Hypothalamus (tissue), 51 donors: Measurements from ENCODE around the gene RAP1GAP2.
A peak's percentile ranks its signal among the peaks of the same experiment; 100 is the strongest.
"Not testable (repeated sequence)": the region's sequence is repeated elsewhere in the genome, so short reads cannot be mapped to it uniquely, and the experiment has no call there.

Experiments
- DNase-seq, 51 donors: peaks; one replicate each; lab custom pipeline; 2025; lab: John Stamatoyannopoulos, UW

The RAP1GAP2 gene

DNA sequence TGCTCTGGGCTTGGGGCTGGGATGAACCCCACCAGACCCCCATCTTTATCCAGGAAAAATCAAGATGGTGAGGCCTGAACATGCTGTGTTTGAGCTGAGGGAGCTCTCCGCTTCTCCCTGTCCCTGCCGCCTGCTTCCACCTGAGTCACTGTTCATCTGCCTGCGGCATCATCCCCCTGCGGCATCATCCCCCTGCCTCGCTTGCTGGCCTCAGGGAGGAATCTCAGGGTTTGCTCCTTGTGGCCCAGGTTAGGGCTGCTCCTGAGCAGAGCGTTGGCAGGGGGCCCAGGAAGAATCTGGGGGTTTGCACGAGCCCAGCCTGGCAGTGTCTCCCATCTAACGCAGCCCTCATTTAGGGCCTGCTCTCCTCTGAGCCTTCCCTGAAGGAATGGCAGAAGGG lies 11.4 kb upstream of the RAP1GAP2 start:
- no peak for DNase-seq

DNA sequence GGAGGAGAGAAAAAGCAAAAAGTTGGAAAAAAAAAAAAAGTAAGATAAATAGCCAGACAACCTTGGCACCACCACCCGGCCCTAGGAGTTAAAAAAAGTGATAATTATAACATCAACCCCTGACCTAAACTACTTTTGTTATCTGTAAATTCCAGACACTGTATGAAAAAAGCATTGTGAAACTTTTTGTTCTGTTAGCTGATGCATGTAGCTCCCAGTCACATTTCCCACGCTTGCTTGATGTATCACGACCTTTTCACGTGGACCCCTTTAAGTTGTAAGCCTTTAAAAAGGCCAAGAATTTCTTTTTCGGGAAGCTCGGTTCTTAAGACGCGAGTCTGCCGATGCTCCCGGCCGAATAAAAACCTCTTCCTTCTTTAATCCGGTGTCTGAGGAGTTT lies 10.9 kb upstream of the RAP1GAP2 start:
- not testable (repeated sequence) for DNase-seq

DNA sequence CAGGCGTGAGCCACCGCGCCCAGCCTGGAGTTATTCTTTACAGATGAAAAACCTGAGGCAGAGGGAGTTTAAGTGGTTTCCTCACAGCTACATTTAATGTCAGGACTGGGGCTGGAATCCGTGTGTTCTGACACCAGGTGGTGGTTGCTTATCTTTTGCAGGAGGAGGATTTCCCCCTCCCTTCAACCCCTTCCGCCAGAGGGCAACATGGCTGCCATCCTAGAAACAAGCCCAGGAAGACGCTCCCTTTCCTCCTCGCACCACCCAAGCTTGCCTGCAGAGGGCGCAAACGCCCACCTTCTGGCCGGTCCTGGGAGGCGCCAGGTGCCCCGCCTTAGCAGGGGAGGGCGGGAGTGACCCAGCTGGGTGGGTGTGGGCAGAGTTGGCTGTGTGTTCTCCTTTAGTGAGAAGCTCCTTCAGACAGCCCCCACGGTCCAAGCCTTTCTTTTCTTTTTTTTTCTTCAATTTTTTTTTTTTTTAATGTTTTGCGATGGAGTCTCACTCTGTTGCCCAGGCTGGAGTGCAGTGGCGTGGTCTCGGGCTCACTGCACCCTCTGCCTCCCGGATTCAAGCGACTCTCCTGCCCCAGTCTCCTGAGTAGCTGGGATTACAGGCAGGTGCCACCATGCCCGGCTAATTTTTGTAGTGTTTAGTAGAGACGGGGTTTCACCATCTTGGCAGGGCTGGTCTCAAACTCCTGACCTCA lies 9.9 kb upstream of the RAP1GAP2 start:
- DNase-seq: peak in 46 of 51 donors; percentile 4 to 88 (median 46)

DNA sequence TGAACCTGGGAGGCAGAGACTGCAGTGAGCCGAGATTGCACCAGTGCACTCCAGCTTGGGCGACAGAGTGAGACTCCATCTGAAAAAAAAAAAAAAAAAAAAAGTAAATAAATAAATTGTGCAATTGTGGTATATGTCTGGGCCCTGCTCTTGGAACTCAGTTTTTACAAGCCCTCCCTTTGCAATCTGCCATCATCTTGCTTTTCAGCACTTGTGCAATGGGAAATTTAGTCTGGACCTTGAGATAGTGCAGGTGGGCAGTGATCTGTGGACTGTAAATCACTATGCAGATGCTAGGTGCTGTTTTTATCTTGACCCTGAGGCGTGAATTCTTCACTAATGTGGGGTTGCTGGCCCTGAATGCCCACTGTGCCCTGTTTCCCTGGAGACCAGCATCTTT lies 6.5 kb upstream of the RAP1GAP2 start:
- DNase-seq: no peak

DNA sequence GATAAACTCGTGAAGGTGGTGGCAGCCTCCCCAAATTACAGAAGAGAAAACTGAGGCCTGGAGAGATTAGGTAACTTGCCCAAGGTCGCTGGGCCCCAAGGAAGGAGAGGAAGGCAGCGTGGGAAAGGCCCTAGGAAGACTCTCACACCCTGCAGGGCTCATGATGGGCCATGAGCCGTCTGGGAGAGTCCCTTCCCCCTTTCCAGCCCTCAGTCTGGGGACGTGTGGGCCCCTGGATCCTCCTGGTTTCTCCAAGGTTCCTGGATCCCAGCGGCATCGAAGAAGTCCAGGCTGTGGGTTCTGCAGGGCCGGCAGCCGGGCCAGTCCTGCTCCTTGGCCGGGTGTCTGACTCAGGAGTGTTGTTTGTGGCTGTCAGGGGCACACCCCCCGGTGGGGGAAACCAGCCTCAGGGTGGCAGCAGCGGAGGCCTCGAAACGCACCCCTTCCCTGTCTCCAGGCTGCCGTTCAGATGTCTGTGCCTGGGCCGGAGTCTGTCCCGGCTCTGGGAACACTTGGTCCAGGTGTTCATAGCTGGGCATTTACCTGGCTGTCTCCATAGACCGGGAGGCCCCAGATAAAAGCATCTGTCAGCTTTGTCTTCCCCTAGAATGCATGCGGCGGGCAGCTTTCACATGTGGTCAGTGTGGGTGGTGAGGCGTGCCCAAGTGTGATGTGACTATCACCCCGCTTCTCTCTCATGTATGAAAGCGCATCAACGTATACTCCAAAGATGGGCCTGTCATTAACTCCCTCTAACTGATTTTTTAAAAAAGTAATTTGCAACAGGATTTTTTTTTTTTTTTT lies 3.7 kb upstream of the RAP1GAP2 start:
- DNase-seq: no peak

DNA sequence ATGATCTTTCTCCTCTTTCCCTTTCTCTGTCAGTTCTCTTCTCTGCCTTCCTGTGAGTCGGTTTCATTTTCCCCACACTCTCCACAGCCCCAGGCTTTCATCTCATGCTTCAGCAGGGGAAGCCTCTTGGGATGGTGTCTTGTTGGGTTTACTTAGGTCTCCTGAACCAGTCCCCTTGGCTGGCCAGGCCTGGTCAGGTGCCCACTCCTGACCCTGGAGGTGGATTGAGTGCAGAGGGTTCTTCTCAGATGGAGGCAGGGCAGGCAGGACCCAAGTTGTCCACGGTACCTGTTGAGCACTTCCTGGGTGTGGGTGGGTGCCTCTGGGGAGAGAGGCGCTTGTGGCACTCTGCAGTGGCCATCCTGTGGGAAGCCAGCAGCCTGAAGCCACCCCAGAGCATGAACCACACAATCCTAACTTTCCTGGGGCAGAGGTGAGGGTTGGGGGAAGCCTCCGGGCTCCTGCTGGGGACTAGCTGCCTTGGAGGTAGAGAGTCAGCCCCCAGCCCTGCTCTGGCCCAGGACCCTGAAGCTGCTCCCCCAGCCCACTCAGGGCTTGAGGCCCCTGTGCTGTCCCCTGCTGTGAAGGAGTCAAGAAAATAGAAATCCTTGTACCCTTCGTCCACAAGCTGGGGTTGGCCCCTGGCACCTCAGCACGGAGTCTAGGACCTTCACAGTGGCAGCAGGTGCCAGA lies 2.0 kb upstream of the RAP1GAP2 start:
- DNase-seq: no peak

DNA sequence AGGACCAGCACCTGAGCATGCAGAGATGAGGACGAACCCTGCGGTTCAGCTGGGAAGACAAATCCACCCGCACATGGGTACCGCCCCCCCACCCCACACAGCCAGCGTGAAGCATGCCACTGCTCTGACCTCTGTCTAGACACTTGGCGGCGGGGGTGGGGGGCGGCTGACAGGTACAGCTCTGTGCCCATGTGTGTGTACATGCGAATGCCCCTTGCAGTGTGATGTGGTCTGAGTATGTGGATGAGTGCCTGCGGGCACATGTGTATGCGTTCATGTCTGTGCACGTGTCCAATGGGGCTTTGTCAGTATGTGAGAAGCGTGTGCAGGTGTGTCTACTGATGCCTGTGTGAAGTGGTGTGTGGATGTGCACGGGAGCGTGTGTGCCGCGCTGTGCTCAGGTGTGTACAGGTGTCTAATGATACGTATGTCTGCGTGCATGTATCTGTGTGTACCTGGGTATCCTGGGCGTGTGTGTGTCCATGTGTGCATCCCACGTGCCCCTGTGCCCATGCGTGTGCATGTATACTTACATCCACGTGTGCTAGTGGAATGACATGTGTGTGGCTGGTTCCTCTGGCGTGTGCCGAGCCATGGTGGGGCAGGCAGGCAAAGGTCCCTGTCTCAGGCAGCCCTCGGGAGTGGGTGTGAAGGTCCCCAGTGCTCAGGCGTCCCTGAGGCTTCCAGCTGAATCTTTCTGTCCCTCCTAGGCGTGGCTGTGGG lies 636 bp upstream of the RAP1GAP2 start:
- no peak for DNase-seq

DNA sequence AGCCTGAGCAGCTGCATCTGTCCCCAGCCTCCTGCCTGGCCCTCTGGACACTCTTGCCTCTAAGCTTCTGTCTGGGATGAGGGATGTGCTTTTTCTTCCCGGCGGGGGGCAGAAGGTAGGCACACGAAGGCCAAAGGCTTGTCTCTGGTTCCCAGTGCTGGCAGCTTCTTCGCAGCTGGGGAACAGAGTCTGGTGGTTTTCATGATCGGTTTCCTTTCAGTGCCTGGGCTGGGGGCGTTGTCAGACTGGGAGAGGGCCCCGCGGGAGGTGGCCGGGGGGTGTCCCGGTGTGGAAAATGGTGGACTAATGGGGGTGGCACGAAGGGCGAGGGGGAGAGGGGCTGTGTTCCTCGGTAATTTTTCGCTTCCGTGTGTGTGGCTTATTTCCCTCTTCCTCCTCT lies 988 bp downstream of the RAP1GAP2 start:
- no peak for DNase-seq

DNA sequence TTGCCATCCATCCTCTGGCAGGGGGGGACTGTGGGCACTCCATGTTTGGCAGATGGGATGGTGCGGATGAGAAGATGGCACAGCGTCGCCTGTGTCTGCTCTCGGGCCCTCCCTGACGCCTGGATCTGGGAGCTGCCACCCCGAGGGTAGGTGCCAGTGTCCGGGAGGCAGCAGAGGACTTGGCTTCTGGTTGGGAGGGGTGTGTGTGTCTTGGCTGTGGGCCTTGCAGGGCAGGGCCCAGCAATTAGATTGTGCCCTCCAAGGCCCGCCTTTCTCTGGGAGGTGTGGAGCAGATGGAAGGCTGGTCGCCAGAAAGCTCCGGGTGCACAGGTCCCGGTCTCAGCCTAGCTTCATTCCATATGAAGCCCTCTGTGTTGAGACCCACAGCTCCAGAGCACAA lies 1.4 kb downstream of the RAP1GAP2 start:
- DNase-seq: no peak

DNA sequence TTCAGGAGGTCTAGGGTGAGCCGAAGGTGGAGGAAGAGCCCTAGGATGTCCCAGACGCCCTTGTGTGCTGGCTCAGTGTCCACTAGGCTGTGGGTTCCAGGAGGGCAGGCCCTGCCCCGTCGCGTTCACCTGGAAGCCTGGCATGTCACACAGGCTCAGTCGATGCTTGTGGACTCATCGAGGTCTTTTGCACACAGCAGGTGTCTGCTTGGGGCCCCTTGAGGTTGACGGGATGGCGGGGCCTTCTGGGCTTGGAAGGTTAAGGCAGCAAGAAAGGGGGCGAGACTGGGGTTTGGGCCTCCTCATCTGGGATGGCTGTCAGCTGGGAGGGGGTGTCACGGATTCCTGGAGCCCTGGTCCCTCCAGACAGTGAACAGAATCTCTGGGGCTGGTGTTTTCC lies 1.9 kb downstream of the RAP1GAP2 start:
- DNase-seq: no peak

DNA sequence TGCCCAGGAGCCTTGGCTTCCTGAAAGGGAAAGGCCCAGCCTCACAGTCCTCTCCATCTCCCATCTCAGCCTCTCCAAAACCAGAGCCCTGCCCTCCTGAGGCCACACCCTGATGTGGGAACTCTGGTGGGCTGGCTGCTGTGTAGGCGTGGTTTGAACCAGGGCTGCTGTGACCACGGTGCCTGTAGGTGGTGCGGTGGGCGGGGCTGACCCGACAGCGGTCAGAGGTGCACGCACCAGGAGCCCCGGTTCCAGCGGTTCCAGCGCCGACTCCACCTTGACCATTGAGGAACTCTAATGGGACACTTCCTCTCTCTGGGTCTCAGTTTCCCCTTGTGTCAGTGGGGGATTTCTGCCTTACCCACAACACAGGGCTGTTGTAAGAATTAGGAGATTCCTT lies 2.4 kb downstream of the RAP1GAP2 start:
- DNase-seq: no peak

DNA sequence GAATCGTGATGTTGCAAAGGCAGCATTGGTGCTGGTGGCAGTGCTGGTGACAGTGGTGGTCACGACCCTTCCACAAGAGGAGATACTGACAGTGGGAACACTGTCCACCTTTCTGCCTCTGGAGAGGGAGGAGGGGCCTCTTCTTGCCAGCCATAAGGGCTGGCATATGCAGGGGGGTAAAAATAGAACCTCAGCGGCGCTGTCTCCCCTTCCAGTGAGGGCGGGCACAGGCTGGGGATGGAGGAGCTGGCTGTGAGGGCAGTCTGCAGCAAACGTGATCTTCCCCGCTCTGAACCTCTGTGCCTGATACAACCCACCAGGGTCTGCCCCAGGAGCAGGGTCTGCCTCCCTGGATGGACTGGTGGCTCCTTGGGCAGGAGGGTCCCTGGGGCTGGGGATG lies 3.4 kb downstream of the RAP1GAP2 start:
- DNase-seq: no peak

DNA sequence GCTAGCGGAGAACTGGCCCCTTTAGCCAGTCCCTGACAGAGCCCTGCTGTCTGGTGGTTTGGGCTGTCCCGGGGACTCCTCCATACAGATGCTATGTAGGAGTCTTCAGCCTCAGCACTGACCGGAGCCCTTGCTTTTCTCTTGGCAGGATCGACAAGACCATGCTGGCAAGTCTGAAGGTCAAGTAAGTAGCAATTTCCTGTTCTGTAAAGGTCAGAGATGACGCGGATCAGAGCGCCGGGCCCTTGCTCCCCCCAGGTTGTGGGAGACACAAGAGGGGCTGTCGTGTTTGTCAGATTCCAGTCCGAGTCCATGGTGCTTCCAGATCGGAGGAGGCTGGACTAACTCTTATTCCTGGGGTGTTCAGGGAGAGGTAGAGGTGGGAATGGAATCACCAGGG lies 4.1 kb downstream of the RAP1GAP2 start:
- no peak for DNase-seq

DNA sequence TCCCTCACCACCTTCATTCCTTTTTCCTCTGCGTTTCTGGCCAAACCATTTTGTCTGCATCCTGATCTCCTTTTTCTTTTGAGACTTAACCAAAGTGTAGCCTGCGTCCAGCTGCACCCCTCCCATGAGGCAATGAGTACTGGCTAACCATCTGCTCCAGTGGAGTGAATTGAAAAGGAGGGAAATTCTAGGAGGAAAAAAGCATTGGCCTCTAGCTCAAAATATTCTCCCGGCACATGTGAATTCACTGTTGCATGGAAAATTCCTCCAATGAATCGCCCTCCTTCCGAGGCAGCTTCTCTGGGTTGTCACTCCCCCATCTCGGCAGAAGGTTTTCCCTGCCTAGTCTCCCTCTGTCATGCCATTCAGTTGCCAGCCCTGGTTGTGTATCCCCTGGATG lies 5.6 kb downstream of the RAP1GAP2 start:
- DNase-seq: no peak

DNA sequence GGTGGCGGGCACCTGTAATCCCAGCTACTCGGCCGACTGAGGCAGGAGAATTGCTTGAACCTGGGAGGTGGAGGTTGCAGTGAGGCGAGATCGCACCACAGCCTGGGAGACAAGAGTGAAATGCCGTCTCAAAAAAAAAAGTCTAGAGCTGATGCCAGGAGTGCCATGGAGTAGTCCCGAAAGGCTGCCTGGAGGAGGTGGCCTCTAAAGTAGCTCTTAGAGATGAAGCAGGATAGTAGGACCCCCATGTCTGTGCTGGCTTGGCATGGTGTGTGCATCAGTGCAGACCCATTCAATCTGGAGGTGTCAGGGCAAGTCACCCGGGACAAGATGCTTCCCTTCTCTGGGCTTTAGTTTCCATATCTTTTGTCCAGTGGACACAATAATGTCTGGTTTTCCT lies 6.3 kb downstream of the RAP1GAP2 start:
- no peak for DNase-seq

DNA sequence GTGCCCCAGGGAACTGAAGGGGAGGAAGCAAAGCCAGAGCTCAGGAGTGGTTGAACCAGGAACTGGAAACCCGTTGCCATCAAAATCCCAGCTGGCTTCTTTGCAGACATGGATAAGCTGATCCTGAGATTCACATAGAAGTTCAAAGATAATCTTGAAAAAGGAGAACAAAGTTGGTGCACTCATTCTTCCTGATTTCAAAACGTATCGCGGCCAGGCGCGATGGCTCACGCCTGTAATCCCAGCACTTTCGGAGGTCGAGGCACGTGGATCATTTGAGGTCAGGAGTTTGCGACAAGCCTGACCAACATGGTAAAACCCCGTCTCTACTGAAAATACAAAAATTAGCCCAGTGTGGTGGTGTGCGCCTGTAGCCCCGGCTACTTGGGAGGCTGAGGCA lies 7.1 kb downstream of the RAP1GAP2 start:
- DNase-seq: no peak

DNA sequence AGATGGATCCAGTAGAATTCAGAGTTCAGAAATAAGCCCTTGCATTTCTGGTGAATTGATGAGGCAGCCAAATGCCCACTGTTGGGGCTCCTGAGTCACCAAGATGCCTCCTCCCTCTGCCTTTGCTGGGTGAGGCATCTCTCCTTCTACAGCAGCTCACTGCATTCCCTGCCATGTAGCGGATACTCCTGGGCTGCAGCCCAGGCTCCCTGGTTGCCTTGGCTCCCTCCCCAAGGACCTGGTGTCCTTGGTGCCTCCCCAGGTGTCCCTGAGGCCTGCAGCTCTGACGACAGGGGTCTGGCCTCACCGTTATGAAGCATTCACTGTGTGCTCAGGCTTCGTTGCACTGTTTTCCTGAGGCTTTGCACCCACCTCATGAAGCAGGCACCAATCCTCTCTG lies 7.7 kb downstream of the RAP1GAP2 start:
- no peak for DNase-seq

DNA sequence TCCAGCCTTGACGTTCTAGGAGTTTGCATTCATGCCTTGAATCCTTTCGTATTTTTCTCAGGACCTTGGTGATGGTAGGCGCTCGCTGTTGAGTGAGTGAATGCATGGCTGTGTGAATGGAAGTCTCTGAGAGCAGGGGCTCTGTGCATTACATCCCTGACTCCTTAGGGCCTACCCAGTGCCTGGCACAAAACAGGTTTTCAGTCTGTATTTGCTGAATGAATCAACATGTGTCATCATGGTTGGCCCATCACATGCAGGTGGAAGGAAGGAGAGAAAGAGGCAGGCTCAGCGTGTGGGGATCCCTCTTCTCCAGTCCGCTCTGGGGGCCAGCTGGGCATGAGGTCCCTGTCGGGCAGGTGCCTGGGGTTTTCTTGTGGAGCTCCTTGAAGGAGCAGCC lies 8.7 kb downstream of the RAP1GAP2 start:
- no peak for DNase-seq

DNA sequence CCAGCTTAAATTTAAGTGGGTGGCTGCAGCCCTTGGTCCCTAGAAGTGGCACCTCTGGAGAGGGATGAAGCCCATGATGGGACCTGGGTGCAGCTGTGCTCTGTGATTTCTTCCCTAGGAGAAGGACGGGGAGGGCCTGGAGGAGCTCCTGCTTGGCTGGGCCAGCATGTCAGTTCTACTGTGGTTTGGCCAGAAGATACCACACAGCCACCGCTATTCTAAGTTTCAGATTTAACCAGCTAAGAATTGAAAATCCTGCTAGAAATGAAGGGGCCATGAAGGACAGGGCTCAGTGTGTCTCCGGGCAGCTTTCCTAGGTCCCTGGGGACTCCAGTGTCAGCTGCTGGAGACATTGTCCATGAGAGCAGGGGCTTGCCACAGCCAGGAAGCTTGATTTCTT lies 9.7 kb downstream of the RAP1GAP2 start:
- DNase-seq: no peak

DNA sequence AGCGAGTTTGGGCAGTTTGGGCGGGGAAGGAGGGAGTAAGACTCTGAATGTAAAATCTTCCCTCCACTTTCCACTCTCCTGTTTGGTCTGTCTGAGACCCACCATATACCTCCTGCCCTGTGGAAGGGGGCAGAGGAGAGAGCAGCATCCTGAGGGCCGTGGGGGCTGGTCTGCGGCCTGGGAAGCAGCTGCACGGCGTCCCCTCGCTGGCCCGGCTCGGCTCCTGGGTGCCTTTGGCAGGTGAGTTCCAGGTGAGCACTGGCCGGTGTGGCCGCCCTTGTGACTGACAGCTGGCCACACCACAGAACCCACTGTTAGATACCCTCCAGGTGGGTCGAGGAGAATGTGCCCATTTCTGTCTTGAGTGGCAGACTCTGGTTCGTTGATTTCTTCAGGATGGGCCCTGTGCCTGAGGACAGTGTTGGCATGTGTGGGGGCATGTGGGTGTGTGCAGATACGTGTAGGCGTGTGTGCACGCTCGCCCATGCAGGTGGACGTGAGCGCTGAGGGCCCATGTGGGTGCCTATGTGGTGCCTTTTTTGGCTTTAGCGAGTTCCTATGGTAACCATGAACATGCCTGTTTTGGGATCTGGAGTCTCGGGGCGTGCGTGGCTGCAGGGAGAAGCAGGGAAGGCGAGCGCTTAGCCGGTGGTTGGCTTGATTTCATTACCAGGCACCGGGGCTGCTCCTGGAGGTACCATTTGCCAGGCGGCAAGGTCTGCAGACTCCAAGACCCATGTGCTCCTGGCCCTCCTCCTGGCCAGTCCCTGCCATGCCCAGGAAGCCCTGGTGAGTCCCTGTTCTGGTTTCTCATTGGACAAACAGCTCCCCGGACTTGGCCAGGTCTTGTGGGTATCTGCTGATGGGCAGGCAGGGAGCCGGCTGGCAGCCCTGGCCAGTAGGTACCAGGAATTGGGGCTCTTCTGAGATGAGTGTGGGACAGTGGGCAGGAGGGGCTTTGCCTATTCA lies 12.4 kb downstream of the RAP1GAP2 start:
- DNase-seq: peak in 1 of 51 donors; percentile 11
